Measurements from ENCODE around the gene CCNY. TPM values are rescaled to one million over a fixed set of nuclear protein-coding genes. Genes with fewer than 3 reads are reported as not detected.

CCNY gene
- total RNA-seq, 4 donors from 2014 or later: 37.5 to 56.3 (median 43.9) TPM

DNA sequence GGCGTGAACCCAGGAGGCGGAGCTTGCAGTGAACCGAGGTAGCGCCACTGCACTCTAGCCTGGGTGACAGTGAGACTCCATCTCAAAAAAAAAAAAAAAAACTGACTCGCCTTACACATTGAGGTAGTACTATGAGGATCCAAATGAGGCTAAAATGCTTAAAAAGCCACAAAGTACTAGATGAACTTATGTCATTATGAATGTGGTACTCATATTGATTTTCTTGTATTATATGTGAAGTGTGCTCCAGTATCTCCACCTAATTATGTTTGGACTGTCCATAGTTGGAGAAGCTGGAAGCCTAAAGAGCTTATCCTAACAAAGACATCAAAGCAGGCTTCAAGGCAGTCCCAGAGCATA, 9.1 kb downstream of the CCNY start:
- no peak overlapping the region for H3K27ac ChIP-seq
- DNase-seq: no peak
- H3K4me3 ChIP-seq (replicated peaks in 1 of 3): no peak overlapping the region
- H3K4me1 ChIP-seq: peaks cover 20 to 51% of the 10 kb centered on the region in 2 donors
- intact Hi-C loops (cut with DNase I): loop anchor here (10.0 kb wide), 1 partner anchor 69 kb away; no protein-coding TSS in a partner anchor
- H3K27me3 ChIP-seq: no peaks in the 10 kb centered on the region
- no peaks in the 10 kb centered on the region for H3K36me3 ChIP-seq
- TF ChIP-seq, protein P1, sequence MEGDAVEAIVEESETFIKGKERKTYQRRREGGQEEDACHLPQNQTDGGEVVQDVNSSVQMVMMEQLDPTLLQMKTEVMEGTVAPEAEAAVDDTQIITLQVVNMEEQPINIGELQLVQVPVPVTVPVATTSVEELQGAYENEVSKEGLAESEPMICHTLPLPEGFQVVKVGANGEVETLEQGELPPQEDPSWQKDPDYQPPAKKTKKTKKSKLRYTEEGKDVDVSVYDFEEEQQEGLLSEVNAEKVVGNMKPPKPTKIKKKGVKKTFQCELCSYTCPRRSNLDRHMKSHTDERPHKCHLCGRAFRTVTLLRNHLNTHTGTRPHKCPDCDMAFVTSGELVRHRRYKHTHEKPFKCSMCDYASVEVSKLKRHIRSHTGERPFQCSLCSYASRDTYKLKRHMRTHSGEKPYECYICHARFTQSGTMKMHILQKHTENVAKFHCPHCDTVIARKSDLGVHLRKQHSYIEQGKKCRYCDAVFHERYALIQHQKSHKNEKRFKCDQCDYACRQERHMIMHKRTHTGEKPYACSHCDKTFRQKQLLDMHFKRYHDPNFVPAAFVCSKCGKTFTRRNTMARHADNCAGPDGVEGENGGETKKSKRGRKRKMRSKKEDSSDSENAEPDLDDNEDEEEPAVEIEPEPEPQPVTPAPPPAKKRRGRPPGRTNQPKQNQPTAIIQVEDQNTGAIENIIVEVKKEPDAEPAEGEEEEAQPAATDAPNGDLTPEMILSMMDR (IDR thresholded peaks at IDR 0.05): no peak
- no peak for TF ChIP-seq POLR2A (IDR thresholded peaks at IDR 0.05)
- H3K9me3 ChIP-seq: no peaks in the 10 kb centered on the region
- 99 to 100% methylated on average over 5 of the region's 5 CpGs for WGBS, 2 donors

GRCh38 chr10:35346248-35346647, 9.9 kb downstream of the CCNY start:
- no peaks in the 10 kb centered on the region for H3K36me3 ChIP-seq
- no peak for DNase-seq
- H3K9me3 ChIP-seq: no peaks in the 10 kb centered on the region
- no peak overlapping the region for H3K4me3 ChIP-seq (replicated peaks in 1 of 3)
- H3K27ac ChIP-seq: no peak overlapping the region
- TF ChIP-seq, protein P1 (IDR thresholded peaks at IDR 0.05): no peak
- no peak for TF ChIP-seq POLR2A (IDR thresholded peaks at IDR 0.05)
- H3K4me1 ChIP-seq: peaks cover 14 to 51% of the 10 kb centered on the region in 2 donors
- intact Hi-C loops (cut with DNase I): loop anchor here (10.0 kb wide), 1 partner anchor 69 kb away; no protein-coding TSS in a partner anchor
- H3K27me3 ChIP-seq: no peaks in the 10 kb centered on the region

DNA sequence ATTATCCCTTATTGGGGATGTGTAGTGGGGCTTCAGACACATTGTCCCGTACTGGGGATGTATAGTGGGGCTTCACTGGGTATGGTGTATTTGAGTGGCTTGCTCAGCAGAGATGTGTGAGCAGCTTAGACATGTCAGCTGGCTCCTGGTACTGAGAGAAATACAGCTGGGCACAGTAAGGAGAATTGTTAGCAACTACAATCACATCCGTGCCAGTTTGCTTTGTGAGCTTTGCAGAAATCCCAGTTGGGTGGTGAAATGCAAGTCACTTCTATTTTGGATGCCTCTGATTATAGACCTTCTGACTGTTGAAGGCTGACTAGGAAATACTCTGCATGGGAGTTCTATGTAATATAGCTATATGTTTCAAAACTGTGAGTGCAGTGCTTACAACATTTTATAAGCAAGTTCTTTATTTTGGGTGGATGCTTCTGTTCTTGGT, 10.8 kb downstream of the CCNY start:
- H3K4me1 ChIP-seq: peaks cover 20 to 52% of the 10 kb centered on the region in 2 donors
- no peak for TF ChIP-seq POLR2A (IDR thresholded peaks at IDR 0.05)
- TF ChIP-seq, protein P1 (IDR thresholded peaks at IDR 0.05): no peak
- no peak overlapping the region for H3K4me3 ChIP-seq (replicated peaks in 1 of 3)
- H3K27ac ChIP-seq: no peak overlapping the region
- no peaks in the 10 kb centered on the region for H3K9me3 ChIP-seq
- no peak for DNase-seq
- no peaks in the 10 kb centered on the region for H3K27me3 ChIP-seq
- no peaks in the 10 kb centered on the region for H3K36me3 ChIP-seq
- WGBS, 2 donors: 35 to 46% methylated on average over 2 of the region's 2 CpGs
- intact Hi-C loops (cut with DNase I): loop anchor here (10.0 kb wide), 1 partner anchor 68 kb away; no protein-coding TSS in a partner anchor

- Histone ChIP-seq H3K36me3 (no peaks in the 10 kb centered on the region), H3K27ac (no peak overlapping the region), H3K9me3 (no peaks in the 10 kb centered on the region), H3K4me3 (replicated peaks in 1 of 3) (no peak overlapping the region), H3K27me3 (no peaks in the 10 kb centered on the region), H3K4me1 (peaks cover 29 to 57% of the 10 kb centered on the region in 2 donors)
- intact Hi-C loops (cut with DNase I): loop anchor here (10.0 kb wide), 1 partner anchor 67 kb away; no protein-coding TSS in a partner anchor
- DNase-seq: no peak
- WGBS, 2 donors: 87 to 89% methylated on average over 13 of the region's 13 CpGs
- no peak for TF ChIP-seq POLR2A (IDR thresholded peaks at IDR 0.05)
- TF ChIP-seq, protein P1 (IDR thresholded peaks at IDR 0.05): no peak
Measured at GRCh38 chr10:35347899-35348608, 11.7 kb downstream of the CCNY start.
